ENCODE results near the gene ZNF91.

GRCh38 chr19:23409392-23410048 lies 14.2 kb upstream of the ZNF91 start:
- no peak for TF ChIP-seq CTCF (IDR thresholded peaks at IDR 0.05)
- no peak for TF ChIP-seq ZFX (IDR thresholded peaks at IDR 0.05; ENCODE audit: borderline replicate concordance)

All from 22Rv1 (cell line).